ENCODE results near the gene MCUR1. TPM values are rescaled to one million over a fixed set of nuclear protein-coding genes. Genes with fewer than 3 reads are reported as not detected.

The MCUR1 gene
- total RNA-seq, 1 donor from 2014 or later, result 28.8 TPM

DNA sequence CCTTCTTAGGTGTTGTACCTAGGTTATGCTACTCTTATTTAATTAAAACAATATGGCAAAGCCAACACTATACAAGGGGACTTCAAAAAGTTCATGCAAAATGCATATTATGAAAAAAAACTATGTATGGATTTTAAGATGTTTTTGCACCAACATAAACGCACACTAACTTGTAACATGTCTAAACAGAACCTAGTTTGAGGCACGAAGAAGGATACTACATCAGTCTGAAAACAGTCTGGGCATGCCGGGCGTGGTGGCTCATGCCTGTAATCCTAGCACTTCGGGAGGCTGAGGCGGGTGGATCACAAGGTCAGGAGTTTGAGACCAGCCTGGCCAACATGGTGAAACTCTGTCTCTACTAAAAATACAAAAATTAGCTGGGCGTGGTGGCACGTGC, 34.2 kb downstream of the MCUR1 start:
- peak; percentile 22 for DNase-seq (ENCODE audit: low spot score)

DNA sequence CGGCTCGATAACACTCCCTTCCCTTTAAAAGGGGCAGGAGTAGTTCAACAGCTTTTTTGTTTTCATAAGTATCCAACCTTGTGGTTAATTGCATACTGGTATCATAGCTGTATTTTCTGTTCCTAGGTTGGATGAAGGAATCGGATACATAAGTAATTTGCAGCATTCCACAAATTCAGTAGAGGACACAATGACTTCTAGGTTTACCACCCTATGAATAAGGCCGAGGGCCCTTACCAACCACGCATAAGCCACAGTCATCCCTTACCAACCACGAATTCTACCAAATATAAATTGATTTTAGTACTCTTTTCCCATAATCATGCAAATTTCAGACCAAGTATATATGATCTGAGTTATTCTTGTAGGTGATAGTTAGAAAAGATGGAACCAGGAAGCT, 36.3 kb downstream of the MCUR1 start:
- DNase-seq (ENCODE audit: low spot score), result peak; percentile 6

DNA sequence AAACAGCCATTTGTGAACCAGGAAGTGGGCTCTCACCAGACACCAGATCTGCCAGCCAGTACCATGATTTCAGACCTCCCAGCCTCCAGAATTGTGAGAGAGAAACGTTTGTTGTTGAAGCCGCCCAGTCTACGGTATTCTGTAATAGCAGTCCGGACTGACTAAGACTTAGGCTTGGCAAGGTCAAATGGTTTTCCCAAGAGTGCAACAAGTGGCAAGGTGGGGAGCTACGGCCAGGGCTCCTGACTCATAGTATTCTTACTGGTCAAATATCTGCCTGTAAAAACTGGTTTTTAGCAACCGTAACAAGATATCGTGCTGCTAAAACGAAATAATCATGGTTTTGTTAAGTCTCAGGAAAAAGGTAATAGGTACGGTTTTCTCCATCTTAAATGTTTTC, 37.8 kb downstream of the MCUR1 start:
- DNase-seq (ENCODE audit: low spot score), result peak; percentile 26

DNA sequence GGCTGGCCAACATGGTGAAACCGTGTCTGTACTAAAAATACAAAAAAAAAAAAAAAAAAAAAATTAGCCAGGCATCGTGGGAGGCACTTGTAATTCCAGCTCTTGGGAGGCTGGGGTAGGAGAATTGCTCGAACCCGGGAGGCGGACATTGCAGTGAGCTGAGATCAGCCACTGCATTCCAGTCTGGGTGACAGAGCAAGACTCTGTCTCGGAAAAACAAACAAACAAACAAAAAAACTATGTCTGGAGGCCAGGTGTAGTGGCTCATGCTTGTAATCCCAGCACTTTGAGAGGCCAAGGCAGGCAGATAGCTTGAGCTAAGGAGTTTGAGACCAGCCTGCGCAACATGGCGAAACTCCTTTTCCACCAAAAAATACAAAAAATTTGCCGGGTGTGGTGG, 38.9 kb downstream of the MCUR1 start:
- peak; percentile 14 for DNase-seq (ENCODE audit: low spot score)

DNA sequence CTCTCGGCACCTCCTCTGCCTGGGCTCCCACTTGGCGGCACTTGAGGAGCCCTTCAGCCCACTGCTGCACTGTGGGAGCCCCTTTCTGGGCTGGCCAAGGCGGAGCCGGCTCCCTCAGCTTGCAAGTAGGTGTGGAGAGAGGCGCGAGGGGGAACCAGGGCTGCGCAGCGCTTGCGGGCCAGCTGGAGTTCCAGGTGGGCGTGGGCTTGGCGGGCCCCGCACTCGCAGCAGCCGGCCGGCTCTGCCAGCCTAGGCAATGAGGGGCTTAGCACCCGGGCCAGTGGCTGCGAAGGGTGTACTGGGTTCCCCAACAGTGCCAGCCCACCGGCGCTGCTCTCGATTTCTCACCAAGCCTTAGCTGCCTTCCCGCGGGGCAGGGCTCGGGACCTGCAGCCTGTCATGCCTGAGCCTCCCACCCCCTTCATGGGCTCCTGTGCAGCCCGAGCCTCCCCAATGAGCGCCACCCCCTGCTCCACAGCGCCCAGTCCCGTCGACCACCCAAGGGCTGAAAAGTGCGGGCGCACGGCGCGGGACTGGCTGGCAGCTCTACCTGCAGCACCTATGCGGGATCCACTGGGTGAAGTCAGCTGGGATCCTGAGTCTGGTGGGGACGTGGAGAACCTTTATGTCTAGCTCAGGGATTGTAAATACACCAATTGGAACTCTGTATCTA, 41.9 kb downstream of the MCUR1 start:
- DNase-seq (ENCODE audit: low spot score), result peak; percentile 73

DNA sequence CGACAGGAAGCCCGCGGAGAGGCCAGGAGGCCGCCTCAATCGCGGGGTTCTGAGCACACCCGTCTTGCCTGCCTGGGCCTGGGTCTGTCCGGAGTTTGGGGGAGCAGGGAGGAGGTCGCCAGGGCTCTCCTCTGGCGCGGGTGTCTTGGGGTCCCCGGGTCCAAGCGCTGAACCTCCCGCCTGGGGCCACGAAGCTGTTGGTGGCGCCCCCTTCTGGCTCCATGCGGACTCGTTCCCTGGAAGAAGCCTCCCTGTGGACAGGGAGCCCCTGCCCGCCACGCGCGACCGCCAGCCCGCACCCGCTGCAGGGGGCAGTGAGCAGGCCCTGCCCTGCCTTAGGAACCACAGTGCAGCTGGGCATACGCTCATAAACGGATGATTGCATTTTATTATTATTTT, 44.7 kb downstream of the MCUR1 start:
- peak; percentile 74 for DNase-seq (ENCODE audit: low spot score)

DNA sequence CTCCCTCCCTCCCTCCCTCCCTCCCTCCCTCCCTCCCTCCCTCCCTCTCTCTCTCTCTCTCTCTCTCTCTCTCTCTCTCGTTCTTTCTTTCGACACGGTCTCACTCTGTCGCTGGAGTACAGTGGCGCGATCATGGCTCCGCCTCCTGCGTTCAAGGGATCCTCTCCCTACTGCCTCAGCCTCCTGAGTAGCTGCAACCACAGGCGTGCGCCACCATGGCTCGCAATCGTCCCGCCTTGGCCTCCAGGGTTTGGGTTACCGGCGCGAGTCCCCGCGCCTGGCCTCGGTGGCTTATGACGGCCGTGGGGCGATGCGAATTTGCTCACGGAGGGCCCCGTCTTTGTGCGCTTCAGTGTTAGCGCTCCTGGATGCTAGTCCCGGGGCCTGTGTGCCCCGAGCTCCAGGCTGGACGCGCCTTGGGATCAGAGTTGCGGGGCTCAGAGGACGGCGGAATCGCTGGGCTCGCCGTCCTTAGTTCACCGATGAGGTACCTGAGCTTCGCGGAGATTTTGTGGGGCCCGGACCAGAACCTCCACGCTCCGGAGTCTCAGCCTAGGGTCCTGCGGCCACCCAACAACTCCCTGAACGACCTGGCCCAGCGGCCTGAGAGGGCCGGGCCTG, 45.2 kb downstream of the MCUR1 start:
- peak; percentile 67 for DNase-seq (ENCODE audit: low spot score)

DNA sequence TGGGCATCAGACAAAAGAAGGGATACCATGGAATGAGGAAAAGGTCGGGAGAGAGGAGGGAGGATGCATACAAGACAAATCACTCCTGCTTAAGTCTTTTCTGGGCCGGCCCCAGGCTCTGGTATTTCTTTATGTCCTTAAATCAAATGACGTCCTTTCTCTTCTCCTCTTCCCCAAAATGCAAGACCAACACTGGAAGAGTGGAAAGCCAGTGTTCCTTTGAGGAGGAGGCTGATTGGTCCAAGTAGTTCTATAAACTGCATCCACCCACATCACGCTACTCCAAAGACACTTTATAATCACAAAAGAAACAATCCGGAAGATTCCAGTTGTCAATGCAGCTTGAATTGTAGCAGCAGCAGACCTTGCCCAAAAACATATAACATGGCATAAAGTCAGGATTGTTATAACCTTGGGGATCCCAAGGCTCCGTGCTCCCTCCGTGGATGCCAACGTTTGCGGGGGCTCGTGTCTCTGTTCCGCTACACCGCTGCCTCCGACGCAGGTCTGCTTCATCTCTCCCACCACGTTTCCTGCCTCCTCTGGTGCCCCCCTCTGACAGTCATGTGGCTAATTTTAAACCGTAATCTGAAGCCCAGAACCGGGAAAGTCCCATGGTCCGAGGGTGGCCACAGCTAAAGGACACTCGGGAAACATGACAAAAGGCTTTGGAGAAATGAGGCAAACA, 47.1 kb downstream of the MCUR1 start:
- peak; percentile 81 for DNase-seq (ENCODE audit: low spot score)

DNA sequence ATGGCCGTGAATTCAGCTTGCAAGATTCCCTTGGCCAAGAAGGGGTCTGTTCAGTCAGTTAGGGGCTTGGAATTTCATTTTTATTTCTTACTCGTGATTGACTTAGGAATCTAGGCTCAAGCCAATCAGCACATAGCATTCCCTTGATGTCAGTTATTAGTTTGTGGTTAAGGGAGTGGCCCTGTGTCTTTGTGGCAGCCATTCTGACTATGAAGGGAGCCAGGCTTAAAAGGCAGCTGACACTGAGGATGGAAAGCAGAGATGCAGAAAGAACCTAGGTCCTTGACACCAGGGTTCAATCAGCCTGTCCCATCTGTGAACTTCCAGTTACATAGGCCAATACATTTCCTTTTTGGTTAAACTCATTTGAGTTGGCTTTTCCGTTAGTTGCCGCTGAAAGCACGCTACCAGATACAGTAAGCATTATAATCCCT, 48.1 kb downstream of the MCUR1 start:
- peak; percentile 3 for DNase-seq (ENCODE audit: low spot score)

DNA sequence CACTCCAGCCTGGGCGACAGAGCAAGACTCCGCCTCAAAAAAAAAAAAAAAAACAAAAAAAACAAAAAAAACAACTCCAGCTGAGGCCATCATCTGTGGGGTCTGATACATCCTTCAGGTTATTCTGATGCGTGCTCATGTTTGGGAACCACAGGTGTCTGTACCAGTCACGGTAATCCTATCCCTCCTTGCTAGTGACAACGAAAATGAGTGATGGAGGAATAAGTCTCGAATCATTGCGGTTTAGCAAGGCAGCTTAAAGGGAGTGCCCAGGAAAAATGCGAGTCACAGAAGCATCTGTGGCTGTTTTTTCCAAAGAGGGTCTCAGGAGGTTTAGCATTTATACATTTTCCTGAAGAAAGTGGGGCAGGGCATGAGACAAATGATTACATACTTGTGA, 48.8 kb downstream of the MCUR1 start:
- DNase-seq (ENCODE audit: low spot score), result peak; percentile 1

DNA sequence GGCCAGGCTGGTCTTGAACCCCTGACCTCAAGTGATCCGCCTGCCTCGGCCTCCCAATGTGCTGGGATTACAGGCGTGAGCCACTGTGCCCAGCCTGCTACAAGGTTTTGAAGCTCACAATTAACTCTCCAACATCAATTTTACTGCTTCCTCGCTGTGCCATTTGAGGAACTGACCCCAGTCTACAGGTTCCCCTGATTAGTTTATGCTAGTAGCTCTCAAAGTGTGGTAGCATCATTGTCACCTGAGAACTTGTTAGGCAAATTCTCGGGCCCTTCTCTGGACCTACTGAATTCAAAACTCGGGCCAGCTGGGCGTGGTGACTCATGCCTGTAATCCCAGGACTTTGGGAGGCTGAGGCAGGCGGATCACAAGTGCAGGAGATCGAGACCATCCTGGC, 49.4 kb downstream of the MCUR1 start:
- DNase-seq (ENCODE audit: low spot score), result peak; percentile 37

DNA sequence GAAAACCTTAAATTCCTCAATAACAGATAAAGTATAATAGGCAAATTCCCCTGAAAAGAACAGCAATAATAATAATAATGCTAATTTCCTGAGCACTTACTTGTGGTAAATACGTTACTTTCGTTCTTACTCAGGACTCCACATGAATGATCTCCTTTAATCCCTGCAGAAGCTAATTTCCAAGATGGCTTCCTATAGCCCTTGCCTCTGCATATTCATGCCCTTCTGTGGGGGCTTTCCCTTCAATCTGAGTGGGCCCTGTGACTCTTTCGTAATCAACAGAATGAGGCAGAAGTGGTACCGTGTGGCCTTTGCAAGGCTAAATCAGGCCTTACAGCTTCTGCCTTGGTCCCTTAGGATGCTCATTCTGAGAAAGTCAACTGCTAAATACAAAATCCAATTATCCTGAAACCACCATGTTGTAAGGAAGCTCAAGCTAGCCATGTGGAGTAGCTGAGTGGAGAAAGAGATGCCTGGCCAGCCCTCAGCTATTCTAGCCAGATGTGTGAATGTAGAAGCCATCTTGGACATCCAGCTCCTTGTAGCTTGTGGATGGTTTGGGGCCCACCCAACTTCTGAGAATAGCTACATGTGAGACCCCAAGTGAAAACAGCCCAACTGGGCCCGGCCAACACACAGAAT, 50.5 kb downstream of the MCUR1 start:
- peak; percentile 24 for DNase-seq (ENCODE audit: low spot score)

DNA sequence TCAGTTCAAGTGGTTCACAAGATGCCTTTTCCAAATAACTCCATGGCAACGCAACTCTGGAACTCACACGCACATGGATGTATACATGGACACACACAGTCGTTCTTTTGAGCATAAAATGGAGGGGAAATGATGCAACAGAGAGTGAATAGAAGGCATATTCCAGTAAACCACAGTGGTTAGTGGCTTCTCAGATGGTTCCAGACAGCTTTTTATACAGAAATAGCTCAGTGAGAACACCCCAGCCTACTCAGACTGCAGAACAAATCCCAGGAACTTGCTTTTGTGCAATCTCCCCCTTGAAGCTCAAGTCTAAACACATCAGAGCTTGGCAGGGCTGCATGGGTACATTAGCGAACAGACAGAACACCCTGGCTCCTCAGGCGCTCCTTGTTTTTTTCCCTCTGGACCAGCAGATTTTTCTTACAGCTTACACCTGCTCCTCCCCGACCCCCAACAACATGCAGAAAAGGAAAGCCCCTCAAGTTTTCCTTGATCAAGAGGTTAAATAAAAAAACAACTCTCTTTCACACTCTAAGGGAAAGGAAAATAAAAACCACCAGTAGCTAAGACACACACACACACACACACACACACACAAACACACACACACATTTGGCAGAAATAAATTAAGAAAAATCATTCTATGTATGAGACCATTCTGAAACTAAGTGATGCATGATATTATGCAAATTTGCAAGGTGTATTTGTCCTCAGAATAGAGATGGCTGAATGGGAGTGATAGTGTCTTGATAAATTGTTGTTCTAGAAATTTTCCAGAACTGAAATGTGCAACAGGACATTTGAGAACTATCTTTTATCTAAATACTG, 51.5 kb downstream of the MCUR1 start:
- DNase-seq (ENCODE audit: low spot score), result no peak

DNA sequence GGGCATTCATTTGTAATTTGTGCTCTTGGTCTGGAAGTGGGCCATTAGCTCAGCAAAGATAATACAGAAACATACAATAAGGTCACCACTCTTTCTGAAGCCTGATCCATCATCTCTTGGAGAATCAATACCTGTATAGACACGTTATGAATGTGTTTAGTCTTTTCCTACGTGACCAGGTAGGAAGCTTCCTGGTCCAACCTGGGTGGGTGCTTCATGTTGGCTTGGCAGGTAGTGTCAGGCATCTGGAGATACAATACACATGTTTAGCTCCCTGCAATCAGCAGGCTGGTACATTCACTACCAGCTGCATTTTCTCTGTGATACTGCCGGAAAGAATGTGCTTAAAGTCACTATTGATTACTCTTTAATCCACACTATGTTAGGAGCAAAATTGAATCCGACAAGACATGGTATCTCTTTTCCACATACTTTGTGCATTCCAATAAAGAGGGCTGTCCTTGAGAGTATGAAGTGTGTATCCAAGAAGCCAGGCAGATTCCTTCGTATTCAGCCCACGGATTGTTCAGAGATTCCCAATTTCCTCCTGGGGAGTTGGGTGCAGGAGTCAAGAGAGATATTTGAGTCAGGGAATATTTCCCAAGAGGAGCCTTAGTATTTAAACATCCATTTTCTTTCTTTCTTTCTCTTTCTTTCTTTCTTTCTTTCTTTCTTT, 52.9 kb downstream of the MCUR1 start:
- DNase-seq (ENCODE audit: low spot score), result no peak

DNA sequence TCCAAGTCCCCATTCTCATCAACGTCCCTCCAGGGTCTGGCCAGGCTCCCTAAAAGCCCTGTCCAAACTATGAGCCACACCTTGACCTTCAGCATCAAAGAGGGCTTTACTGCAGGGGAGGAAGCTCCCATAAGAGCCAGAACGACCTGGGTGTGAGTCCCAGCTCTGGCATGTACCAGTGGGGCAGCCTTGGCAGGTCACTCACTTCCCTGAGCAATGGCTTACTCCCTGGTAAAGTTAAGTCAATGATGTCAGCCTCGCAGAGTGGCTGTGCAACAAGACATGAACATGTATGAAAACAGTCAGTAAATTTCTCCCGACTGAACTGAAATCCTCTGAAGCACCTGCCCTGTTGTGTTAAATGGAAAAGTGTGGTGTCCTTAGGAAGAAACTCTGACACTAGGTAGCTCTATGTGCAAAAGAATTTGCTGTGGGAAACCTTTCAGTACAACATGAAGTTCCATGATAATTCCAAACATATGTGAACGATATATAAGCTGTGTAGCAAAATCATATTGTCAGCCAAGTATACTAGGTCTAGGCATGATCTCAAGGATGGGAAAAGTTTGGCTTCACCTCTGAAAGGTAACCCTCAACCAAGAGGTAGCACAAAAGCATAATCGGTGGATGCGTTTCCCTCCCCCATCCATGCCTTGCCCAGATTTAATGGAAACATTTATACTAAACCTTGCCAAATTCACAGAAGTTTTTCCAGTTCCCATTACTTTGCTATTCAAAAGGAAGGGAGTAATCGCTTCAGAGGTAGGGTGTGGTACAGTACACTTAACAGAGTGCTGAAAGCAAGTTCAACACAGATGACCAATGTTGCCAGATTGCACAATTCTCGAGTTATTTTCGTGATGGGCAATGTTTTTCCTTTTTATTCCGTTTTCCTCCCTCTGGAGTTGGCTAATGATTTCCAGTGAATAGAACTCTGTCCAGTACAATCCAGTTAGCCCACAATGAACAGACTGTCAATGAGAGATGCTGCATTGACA, 53.8 kb downstream of the MCUR1 start:
- DNase-seq (ENCODE audit: low spot score), result no peak

DNA sequence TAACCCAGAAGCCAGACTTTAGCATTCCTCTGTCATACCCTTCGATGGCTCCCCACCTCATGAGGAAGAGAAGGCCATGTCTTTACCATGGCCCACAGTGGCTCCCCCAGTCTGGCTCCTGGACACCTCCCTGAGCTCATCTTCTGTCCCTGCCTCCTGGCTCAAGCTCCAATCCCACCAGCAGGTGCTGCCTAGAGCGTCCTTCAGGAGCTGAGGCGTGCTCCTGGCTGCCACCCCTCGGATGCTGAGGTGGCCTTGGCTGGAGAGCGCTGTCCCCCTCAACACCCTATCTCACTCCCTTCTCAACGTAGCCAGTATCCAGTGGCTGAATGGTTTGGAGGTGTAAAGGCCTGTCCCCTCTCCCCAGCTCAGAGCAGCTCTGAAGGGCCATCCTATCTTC, 55.3 kb downstream of the MCUR1 start:
- no peak for DNase-seq (ENCODE audit: low spot score)

DNA sequence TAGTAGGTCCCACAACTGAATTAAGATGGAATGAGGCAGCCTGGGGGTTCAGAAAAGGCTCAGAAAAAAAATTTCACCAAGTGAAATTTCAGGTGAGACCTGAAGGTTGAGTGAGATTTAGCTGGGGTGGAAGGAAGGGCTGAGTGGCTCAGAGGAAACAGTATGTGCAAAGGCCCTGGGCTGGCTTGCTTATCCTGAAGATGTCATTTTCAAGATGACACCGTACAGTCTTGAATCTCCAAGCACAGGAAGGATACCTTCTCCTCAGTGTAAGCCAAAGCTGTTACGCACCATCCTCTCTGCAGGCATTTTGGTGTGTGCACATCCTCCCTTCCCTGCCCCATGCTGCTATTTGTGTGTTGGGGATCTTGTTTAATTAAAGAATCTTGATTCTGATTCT, 59.7 kb downstream of the MCUR1 start:
- DNase-seq (ENCODE audit: low spot score), result no peak

DNA sequence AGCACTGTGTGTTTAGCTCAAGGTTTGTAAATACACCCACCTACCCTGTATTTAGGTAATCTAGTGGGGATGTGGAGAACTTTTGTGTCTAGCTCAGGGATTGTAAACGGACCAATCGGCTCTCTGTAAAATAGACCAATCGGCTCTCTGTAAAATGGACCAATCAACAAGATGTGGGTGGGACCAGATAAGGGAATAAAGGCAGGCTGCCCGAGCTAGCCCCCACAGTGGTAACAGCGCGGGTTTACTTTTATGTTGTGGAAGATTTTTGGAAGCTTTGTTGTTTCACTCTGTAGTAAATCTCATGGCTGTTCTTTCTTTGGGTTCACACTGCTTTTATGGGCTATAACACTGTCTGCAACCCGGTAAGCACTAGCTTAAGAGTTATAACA, 70.6 kb downstream of the MCUR1 start:
- no peak for DNase-seq (ENCODE audit: low spot score)

DNA sequence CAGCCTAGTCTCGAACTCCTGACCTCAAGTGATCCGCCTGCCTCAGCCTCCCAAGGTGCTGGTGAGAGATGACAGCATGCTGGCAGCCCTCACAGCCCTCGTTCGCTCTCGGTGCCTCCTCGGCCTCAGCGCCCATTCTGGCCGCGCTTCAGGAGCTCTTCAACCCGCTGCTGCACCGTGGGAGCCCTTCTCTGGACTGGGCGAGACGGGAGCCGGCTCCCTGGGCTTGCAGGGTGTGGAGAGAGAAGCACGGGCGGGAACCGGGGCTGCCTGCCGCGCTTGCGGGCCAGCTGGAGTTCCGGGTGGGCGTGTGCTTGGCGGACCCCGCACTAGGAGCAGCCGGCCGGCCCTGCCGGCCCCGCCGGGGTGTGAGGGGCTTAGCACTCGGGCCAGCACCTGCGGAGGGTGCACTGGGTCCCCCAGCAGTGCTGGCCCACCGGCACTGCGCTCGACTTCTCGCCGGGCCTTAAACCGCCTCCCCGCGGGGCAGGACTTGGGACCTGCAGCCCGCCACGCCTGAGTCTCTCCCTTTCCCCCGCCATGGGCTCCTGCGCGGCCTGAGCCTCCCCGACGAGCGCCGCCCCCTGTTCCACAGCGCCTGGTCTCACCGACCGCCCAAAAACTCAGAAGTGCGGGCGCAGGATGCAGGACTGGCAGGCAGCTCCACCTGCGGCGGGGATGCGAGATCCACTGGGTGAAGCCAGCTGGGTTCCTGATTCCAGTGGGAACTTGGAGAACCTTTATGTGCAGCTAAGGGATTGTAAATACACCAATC, 71.2 kb downstream of the MCUR1 start:
- no peak for DNase-seq (ENCODE audit: low spot score)

Measured in mesenteric fat pad (tissue), 1 donor.